ENCODE data around the gene CD274.

CD274 gene

DNA sequence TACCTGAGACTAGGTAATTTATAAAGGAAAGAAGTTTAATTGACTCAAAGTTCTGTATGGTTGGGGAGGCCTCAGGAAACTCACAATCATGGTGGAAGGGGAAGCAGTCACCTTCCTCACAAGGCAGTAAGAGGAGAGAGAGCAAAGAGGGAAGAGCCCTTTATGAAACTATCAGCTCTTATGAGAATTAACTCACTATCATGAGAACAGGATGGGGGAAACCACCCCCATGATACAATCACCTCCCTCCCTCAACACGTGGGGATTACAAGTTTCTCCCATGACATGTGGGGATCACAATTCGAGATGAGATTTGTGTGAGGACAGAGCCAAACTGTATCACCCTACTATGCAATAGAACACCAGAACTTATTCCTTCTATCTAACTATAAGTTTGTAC is 27.9 kb downstream of the CD274 start:
- TF ChIP-seq, protein P1, sequence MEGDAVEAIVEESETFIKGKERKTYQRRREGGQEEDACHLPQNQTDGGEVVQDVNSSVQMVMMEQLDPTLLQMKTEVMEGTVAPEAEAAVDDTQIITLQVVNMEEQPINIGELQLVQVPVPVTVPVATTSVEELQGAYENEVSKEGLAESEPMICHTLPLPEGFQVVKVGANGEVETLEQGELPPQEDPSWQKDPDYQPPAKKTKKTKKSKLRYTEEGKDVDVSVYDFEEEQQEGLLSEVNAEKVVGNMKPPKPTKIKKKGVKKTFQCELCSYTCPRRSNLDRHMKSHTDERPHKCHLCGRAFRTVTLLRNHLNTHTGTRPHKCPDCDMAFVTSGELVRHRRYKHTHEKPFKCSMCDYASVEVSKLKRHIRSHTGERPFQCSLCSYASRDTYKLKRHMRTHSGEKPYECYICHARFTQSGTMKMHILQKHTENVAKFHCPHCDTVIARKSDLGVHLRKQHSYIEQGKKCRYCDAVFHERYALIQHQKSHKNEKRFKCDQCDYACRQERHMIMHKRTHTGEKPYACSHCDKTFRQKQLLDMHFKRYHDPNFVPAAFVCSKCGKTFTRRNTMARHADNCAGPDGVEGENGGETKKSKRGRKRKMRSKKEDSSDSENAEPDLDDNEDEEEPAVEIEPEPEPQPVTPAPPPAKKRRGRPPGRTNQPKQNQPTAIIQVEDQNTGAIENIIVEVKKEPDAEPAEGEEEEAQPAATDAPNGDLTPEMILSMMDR (IDR thresholded peaks at IDR 0.05) = no peak
- no peaks in the 10 kb centered on the region for H3K27me3 ChIP-seq
- intact Hi-C loops (cut with DNase I; ENCODE audit: low total_unique reads) = no loop called here
- no peak for DNase-seq
- no peak overlapping the region for H3K4me3 ChIP-seq
- no peak overlapping the region for H3K27ac ChIP-seq
- no peaks in the 10 kb centered on the region for H3K36me3 ChIP-seq
- H3K4me1 ChIP-seq = no peaks in the 10 kb centered on the region
- peaks cover 0 to 6% (median 0%) of the 10 kb centered on the region in 3 donors for H3K9me3 ChIP-seq

DNA sequence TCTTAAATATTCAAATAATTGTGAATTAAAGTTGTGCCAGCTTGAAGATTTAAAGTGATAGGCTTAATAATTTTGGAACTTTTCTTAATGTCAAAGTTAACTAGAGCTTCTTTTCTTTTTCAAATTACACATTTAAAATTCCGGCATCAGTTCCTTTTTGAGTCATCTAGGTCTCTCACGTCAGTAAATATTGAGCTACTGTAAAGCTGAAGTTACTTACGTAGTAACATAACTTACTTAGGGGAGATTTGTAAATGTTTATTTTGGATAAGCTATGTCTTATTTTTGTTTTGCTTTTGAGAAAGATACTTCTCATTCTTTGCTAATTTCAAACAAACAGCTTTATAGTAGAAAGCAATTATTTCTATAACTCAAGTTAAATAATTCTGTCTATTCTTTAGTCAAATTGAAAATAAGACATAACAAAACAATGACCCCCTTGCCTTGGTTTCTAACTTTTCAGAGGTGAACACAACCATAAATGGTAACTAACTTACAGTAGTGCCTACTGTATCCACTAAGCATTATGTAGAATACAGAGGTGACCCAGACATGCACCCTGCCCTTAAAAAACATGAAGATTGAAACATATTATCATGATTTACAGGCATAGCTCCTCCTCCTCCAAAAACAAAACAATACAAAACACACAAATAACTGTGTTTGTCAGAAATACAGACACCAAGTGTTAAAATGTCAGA is 29.8 kb downstream of the CD274 start:
- no peak for DNase-seq
- Histone ChIP-seq H3K9me3 (peaks cover 0 to 6% (median 0%) of the 10 kb centered on the region in 3 donors), H3K27ac (no peak overlapping the region), H3K4me3 (no peak overlapping the region), H3K27me3 (no peaks in the 10 kb centered on the region), H3K36me3 (no peaks in the 10 kb centered on the region), H3K4me1 (no peaks in the 10 kb centered on the region)
- TF ChIP-seq, protein P1 (IDR thresholded peaks at IDR 0.05) = no peak
- intact Hi-C loops (cut with DNase I; ENCODE audit: low total_unique reads) = no loop called here

DNA sequence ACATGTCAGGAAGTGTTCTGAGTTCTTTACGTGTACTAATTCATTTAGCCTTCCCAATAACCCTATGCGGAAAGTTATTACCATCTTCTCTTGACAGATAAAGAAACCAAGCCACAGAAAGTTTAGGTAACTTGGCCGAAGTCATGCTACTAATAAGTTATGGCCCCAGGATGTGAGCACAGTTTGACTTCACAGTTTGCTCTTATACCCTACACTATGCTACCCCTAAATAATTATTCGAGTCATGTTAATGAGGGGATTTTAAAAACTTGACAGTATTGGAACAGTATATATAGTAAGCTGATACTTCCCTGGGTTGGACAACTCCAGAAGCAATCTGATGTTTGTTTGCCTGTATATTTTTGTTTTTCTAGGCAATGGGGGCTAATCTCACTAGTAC is 30.6 kb downstream of the CD274 start:
- Histone ChIP-seq H3K4me3 (no peak overlapping the region), H3K36me3 (no peaks in the 10 kb centered on the region), H3K9me3 (peaks cover 0 to 6% (median 0%) of the 10 kb centered on the region in 3 donors), H3K27me3 (no peaks in the 10 kb centered on the region), H3K4me1 (no peaks in the 10 kb centered on the region), H3K27ac (no peak overlapping the region)
- no peak for DNase-seq
- intact Hi-C loops (cut with DNase I; ENCODE audit: low total_unique reads) = no loop called here
- TF ChIP-seq, protein P1 (IDR thresholded peaks at IDR 0.05) = no peak

DNA sequence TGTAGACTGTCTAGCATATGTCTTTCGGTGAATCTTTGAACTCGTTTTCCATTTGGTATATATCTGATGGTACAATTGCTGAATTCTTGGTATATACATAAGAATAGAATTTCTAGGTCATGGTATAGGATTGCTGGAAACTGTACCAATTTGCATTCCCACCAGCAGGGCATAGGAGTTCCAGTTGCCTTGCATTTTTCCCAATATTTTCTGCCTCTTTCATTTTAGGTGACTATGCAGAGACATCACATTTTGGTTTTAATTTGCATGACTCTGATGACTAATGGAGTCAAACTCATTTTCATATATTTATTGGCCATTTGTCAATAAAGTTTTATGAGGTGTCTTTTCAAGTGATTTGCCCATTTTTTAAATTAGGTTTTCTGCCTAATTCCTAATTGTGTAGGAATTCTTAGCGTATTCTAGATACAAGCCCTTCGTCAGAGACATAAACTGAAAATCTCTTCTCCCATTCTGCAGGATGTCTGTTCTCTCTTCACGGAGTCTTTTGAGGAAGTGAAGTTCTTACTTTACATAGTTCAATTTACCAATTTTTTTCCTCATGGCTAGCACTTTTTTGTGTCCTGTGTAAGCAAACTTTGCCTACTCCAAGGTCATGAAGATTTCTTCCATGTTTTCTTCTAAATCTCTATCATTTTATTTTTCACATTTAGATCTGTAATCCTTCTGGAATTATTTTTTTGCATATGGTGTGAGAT is 31.1 kb downstream of the CD274 start:
- DNase-seq = no peak
- H3K27me3 ChIP-seq = no peaks in the 10 kb centered on the region
- intact Hi-C loops (cut with DNase I; ENCODE audit: low total_unique reads) = no loop called here
- H3K36me3 ChIP-seq = no peaks in the 10 kb centered on the region
- H3K9me3 ChIP-seq = peaks cover 0 to 6% (median 0%) of the 10 kb centered on the region in 3 donors
- H3K4me1 ChIP-seq = no peaks in the 10 kb centered on the region
- TF ChIP-seq, protein P1 (IDR thresholded peaks at IDR 0.05) = no peak
- no peak overlapping the region for H3K27ac ChIP-seq
- no peak overlapping the region for H3K4me3 ChIP-seq

DNA sequence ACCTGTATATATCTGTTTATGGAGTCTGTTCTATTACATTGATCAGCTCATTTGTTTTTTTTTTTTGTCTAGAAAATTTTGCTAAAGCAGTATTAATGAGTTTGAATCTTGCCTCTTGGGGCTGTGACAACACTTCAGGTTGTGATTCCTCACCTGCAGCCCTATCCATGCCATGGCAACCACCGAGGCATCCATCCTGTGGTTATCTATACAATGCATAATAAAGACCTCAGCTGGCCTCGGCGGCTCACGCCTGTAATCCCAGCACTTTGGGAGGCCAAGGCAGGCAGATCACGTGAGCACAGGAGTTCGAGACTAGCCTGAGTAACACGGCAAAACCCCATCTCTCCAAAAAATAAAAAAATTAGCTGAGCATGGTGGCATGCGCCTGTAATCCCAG is 31.9 kb downstream of the CD274 start:
- intact Hi-C loops (cut with DNase I; ENCODE audit: low total_unique reads) = no loop called here

More for the DNA sequence above, 31.9 kb downstream of the CD274 start:
- Histone ChIP-seq H3K4me1 (no peaks in the 10 kb centered on the region), H3K36me3 (no peaks in the 10 kb centered on the region), H3K27ac (no peak overlapping the region), H3K27me3 (no peaks in the 10 kb centered on the region), H3K4me3 (no peak overlapping the region), H3K9me3 (peaks cover 0 to 6% (median 0%) of the 10 kb centered on the region in 3 donors)
- TF ChIP-seq, protein P1 (IDR thresholded peaks at IDR 0.05) = no peak
- no peak for DNase-seq
